WTC11 (cell line): ENCODE measurements around the gene AMIGO1. TPM values are rescaled to one million over a fixed set of nuclear protein-coding genes. Genes with fewer than 3 reads are reported as not detected.

ENCODE experiments used
- AR ChIP-seq: fragments of 250-450 bp; sonication (Bioruptor Pico); IDR thresholded peaks from 2 replicates; pipeline ENCODE4 v1.9.0; 2021; ENCODE audit warnings: mild to moderate bottlenecking
- ATF2 ChIP-seq: sonication (generic); formaldehyde crosslinking; IDR thresholded peaks from 2 replicates; pipeline ENCODE4 v1.8.1; 2022; ENCODE audit warnings: low read depth, missing genetic modification reagents, borderline replicate concordance
- ATF6 ChIP-seq: sonication (generic); formaldehyde crosslinking; IDR thresholded peaks from 2 replicates; pipeline ENCODE4 v1.8.1; 2023; ENCODE audit warnings: mild to moderate bottlenecking, missing genetic modification reagents
- CDX4 ChIP-seq: fragments of 250-450 bp; sonication (Bioruptor Pico); IDR thresholded peaks from 2 replicates; pipeline ENCODE4 v1.9.0; 2021; ENCODE audit warnings: moderate library complexity, mild to moderate bottlenecking, inconsistent platforms, borderline replicate concordance
- CREM ChIP-seq: sonication (generic); formaldehyde crosslinking; IDR thresholded peaks from 2 replicates; pipeline ENCODE4 v1.8.1; 2022; ENCODE audit warnings: mild to moderate bottlenecking, missing genetic modification reagents, moderate library complexity
- E2F1 ChIP-seq: sonication (generic); formaldehyde crosslinking; IDR thresholded peaks from 2 replicates; pipeline ENCODE4 v1.8.0; 2022; ENCODE audit warnings: mild to moderate bottlenecking, missing genetic modification reagents
- E2F4 ChIP-seq: sonication (generic); formaldehyde crosslinking; IDR thresholded peaks from 2 replicates; pipeline ENCODE4 v1.8.1; 2022; ENCODE audit warnings: low read depth, mild to moderate bottlenecking, moderate library complexity, missing genetic modification reagents, borderline replicate concordance
- E2F5 ChIP-seq: sonication (generic); formaldehyde crosslinking; IDR thresholded peaks from 2 replicates; pipeline ENCODE4 v1.8.1; 2022; ENCODE audit warnings: mild to moderate bottlenecking, moderate library complexity, missing genetic modification reagents
- EMX1 ChIP-seq: fragments of 250-450 bp; sonication (Bioruptor Pico); IDR thresholded peaks from 2 replicates; pipeline ENCODE4 v1.8.0; 2021; ENCODE audit warnings: mild to moderate bottlenecking
- ESRRA ChIP-seq: sonication (generic); formaldehyde crosslinking; IDR thresholded peaks from 2 replicates; pipeline ENCODE4 v1.8.1; 2022; ENCODE audit warnings: mild to moderate bottlenecking, missing genetic modification reagents, borderline replicate concordance
- FOXK1 ChIP-seq: sonication (generic); formaldehyde crosslinking; IDR thresholded peaks from 2 replicates; pipeline ENCODE4 v1.8.0; 2022; ENCODE audit warnings: mild to moderate bottlenecking, moderate library complexity, missing genetic modification reagents
- FOXP4 ChIP-seq: sonication (generic); formaldehyde crosslinking; IDR thresholded peaks from 2 replicates; pipeline ENCODE4 v1.8.0; 2022; ENCODE audit warnings: mild to moderate bottlenecking, missing genetic modification reagents
- JUN ChIP-seq: sonication (generic); formaldehyde crosslinking; IDR thresholded peaks from 2 replicates; pipeline ENCODE4 v1.8.0; 2023; ENCODE audit warnings: mild to moderate bottlenecking, missing genetic modification reagents
- OVOL2 ChIP-seq: fragments of 250-450 bp; sonication (Bioruptor Pico); IDR thresholded peaks from 2 replicates; pipeline ENCODE4 v1.9.0; 2021; ENCODE audit warnings: mild to moderate bottlenecking, borderline replicate concordance
- PRDM15 ChIP-seq: sonication (generic); formaldehyde crosslinking; IDR thresholded peaks from 2 replicates; pipeline ENCODE4 v1.8.0; 2022; ENCODE audit warnings: missing genetic modification reagents
- RORB ChIP-seq: fragments of 250-450 bp; sonication (Bioruptor Pico); IDR thresholded peaks from 2 replicates; pipeline ENCODE4 v1.9.0; 2021; ENCODE audit warnings: mild to moderate bottlenecking
- SP1 ChIP-seq: sonication (generic); formaldehyde crosslinking; conservative IDR thresholded peaks from 2 replicates; pipeline ENCODE4 v1.8.1; 2022; ENCODE audit warnings: missing genetic modification reagents
- TEAD4 ChIP-seq: sonication (generic); formaldehyde crosslinking; IDR thresholded peaks from 2 replicates; pipeline ENCODE4 v1.8.0; 2022; ENCODE audit warnings: mild to moderate bottlenecking, missing genetic modification reagents
- ZNF232 ChIP-seq: sonication (generic); formaldehyde crosslinking; IDR thresholded peaks from 2 replicates; pipeline ENCODE4 v1.8.0; 2022; ENCODE audit warnings: mild to moderate bottlenecking, missing genetic modification reagents
- ZNF423 ChIP-seq: fragments of 250-450 bp; sonication (Bioruptor Pico); IDR thresholded peaks from 2 replicates; pipeline ENCODE4 v2.1.2; 2022; ENCODE audit warnings: mild to moderate bottlenecking, moderate library complexity
- ZNF512 ChIP-seq: sonication (generic); formaldehyde crosslinking; IDR thresholded peaks from 2 replicates; pipeline ENCODE4 v1.8.1; 2022; ENCODE audit warnings: missing genetic modification reagents, borderline replicate concordance
- total RNA-seq: library from RNA; stranded (reverse); gene quantifications from 3 replicates; pipeline ENCODE4 v1.2.3, GENCODE V29; 2021

Gene AMIGO1
- total RNA-seq, 1 experiment from 2014 or later = 2.4 TPM

GRCh38 chr1:109478806-109479205 is 30.7 kb downstream of the AMIGO1 start (continued):
- no peak for TF ChIP-seq ZNF512 (CRISPR knock-in tag)
- no peak for TF ChIP-seq CDX4 (CRISPR knock-in tag)
- TF ChIP-seq ESRRA (CRISPR knock-in tag) = no peak
- no peak for TF ChIP-seq ATF2 (CRISPR knock-in tag)
- TF ChIP-seq E2F4 (CRISPR knock-in tag) = no peak
- TF ChIP-seq ZNF232 (CRISPR knock-in tag) = no peak
- TF ChIP-seq ZNF423 (CRISPR knock-in tag) = no peak
- TF ChIP-seq E2F1 (CRISPR knock-in tag) = no peak
- TF ChIP-seq CREM = no peak
- peak; percentile 77; the same call in 1 of the 2 replicates for TF ChIP-seq FOXP4 (CRISPR knock-in tag)
- TF ChIP-seq FOXK1 (CRISPR knock-in tag) = peak; percentile 54; the same call in 1 of the 2 replicates
- no peak for TF ChIP-seq PRDM15 (CRISPR knock-in tag)
- TF ChIP-seq SP1 (CRISPR knock-in tag) = no peak; the same call in 1 of the 2 replicates
- no peak for TF ChIP-seq OVOL2 (CRISPR knock-in tag)
- no peak for TF ChIP-seq ATF6 (CRISPR knock-in tag)
- 0 out of 2 replicates have a peak, but pooled peaks have one; percentile 30 for TF ChIP-seq TEAD4 (CRISPR knock-in tag)
- no peak for TF ChIP-seq E2F5 (CRISPR knock-in tag)
- no peak for TF ChIP-seq EMX1 (CRISPR knock-in tag)
- peak; percentile 81; the same call in 1 of the 2 replicates for TF ChIP-seq JUN (CRISPR knock-in tag)
- TF ChIP-seq AR (CRISPR knock-in tag) = no peak
- no peak for TF ChIP-seq RORB (CRISPR knock-in tag)
